NCI-H2227 (cell line): Measurements from ENCODE around the gene NFATC4.

Experiments used
- DNase-seq: peaks from one replicate; lab custom pipeline; 2025; ENCODE audit not compliant: unreplicated experiment; lab: John Stamatoyannopoulos, UW

Gene NFATC4

DNA sequence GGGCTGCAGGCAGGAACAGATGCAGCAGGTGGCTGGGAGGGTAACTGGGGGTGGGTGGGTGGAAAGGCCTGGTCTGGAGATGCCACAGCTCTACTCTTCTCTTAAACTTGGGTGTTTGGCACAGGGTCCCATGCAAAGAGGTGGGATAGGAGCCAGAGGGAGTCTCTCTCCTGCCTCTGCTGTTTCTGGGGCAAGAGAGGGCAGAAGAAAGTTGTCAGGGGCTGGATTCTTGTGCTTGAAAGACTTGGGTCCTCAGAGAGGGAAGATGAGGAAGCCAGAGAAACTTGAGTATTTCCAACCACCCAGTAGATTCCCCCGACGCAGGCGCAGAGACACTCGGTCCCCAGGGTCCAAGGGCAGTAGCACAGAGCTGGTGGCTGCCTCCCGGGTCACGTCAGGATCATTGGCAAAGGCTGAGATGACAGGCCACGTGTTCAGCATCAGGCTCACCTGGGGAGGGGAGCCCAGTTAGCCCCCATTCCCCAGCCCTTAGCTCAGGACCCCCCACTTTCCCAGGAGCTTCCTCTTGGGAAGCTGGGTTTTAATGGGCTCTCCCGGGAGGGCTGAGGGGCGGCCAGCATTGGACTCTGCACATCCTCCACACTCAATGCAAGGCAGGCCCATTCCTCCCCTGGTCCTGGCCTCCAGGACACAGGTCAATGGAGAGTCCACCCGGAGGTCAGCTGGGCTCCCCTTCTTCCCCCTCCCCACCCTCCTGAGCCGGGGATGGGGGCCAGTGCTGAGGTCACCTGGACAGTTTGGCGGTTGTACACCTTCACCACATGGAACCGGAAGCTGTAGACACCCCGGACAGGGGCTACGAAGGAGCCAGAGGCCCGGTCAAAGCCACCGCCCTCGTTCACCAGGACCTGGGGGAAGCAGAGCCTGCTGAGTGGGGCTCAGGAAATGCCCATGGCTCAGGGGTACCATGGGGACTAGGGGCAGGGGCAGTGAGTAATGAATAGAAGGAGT, 59.8 kb downstream of the NFATC4 start:
- DNase-seq: no peak

DNA sequence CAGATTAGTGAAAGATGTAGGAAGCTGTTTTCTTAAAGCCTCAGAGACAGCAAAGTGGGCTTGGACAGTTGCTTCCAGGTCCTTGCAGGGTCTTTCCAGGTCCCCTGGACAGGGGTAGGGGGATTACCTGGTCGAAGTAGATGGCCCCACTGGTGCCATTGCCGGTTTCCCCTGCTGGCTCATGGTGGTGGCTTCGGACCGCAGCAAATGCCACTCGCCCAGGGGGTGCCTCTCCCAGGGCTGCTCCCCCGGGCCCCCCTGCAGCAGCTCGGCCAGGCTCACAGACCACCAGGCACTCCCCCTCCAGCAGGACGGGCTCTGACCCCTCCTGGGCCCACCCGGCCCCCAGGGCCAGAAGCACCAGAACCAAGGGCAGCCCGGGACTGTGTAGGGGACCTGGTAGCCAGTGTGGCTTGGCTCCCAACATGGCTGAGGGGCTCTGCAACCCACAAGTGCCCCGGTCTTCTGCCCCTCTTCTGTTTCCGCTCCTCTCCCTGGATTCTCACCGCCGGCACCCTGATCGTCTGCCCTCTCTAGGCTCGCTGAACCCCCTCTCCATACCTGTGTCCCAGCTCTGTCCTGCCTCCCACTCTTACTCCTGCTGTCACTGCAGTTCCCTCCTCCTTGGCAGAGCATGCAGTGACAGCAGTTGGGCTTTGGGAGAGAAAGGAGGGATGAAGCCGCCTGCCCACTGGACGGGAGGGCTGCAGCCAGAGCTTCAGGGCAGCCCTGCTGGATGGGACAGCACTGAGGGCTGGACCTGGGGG, 60.8 kb downstream of the NFATC4 start:
- no peak for DNase-seq
